ENCODE results near the gene WDFY4. TPM values are rescaled to one million over a fixed set of nuclear protein-coding genes. Genes with fewer than 3 reads are reported as not detected.

Gene WDFY4
- total RNA-seq, 6 experiments from 2014 or later = not detected

DNA sequence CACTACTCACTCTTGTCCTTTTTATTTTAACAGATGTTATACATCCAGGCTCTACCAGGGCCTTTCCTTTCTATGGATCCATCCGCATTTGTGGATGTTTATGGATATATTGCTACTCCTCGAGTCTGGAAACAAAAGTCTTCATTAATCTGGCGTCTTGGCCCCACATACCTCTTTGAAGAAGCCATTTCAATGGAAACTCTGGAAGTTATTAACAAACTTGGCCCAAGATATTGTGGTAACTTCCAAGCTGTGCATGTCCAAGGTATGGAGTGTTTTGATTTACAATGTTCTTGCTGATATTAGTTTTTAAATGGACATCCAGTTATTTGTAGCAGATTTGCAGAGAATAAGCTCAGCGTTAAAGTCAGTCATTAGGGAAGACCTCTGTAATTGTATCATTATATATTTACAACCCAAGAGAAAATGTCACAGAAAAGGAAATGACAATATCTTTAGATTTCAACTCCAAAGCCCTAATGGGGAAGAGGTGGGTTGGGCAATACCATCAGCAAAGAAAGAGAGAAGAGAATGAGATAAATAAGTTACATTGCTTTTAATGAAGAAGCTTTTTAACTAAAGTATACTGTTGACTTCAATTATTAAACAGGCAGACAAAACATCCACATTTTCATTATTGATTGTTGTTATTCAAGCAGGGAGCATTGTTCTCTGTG, 102.1 kb downstream of the WDFY4 start:
- Mint-ChIP-seq H3K27me3 (ENCODE audit: insufficient read depth) (peaks cover 19% of the 10 kb centered on the region), H3K9me3 (no peaks in the 10 kb centered on the region), H3K4me3 (no peak overlapping the region)

DNA sequence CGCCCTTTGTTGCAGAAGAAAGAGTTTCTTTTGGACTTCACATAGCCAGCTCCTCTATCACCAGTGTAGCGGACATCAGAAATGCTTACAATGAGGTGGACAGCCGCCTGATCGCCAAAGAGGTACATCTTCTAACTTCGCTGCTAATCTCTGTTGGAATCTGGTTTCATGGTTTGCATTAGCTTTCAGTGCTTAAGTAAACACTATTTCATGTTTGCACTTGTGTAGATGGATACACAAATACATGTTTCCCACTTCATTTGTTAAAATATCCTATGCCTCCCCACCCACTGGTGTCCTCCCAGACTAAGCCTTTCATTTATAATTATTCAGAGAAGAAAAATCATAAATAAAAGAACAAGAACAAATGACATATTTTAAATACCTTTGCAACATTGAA, 103.9 kb downstream of the WDFY4 start:
- no peak overlapping the region for H3K27ac Mint-ChIP-seq
- peaks cover 13% of the 10 kb centered on the region for H3K4me1 Mint-ChIP-seq (ENCODE audit: low read depth)

More for the DNA sequence above, 102.1 kb downstream of the WDFY4 start:
- no peaks in the 10 kb centered on the region for H3K36me3 Mint-ChIP-seq (ENCODE audit: low read depth)
- DNase-seq = no peak
- H3K27ac Mint-ChIP-seq = no peak overlapping the region
- H3K4me1 Mint-ChIP-seq (ENCODE audit: low read depth) = peaks cover under 1% of the 10 kb centered on the region
- TF ChIP-seq, protein P1, sequence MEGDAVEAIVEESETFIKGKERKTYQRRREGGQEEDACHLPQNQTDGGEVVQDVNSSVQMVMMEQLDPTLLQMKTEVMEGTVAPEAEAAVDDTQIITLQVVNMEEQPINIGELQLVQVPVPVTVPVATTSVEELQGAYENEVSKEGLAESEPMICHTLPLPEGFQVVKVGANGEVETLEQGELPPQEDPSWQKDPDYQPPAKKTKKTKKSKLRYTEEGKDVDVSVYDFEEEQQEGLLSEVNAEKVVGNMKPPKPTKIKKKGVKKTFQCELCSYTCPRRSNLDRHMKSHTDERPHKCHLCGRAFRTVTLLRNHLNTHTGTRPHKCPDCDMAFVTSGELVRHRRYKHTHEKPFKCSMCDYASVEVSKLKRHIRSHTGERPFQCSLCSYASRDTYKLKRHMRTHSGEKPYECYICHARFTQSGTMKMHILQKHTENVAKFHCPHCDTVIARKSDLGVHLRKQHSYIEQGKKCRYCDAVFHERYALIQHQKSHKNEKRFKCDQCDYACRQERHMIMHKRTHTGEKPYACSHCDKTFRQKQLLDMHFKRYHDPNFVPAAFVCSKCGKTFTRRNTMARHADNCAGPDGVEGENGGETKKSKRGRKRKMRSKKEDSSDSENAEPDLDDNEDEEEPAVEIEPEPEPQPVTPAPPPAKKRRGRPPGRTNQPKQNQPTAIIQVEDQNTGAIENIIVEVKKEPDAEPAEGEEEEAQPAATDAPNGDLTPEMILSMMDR (IDR thresholded peaks at IDR 0.05) = no peak

DNA sequence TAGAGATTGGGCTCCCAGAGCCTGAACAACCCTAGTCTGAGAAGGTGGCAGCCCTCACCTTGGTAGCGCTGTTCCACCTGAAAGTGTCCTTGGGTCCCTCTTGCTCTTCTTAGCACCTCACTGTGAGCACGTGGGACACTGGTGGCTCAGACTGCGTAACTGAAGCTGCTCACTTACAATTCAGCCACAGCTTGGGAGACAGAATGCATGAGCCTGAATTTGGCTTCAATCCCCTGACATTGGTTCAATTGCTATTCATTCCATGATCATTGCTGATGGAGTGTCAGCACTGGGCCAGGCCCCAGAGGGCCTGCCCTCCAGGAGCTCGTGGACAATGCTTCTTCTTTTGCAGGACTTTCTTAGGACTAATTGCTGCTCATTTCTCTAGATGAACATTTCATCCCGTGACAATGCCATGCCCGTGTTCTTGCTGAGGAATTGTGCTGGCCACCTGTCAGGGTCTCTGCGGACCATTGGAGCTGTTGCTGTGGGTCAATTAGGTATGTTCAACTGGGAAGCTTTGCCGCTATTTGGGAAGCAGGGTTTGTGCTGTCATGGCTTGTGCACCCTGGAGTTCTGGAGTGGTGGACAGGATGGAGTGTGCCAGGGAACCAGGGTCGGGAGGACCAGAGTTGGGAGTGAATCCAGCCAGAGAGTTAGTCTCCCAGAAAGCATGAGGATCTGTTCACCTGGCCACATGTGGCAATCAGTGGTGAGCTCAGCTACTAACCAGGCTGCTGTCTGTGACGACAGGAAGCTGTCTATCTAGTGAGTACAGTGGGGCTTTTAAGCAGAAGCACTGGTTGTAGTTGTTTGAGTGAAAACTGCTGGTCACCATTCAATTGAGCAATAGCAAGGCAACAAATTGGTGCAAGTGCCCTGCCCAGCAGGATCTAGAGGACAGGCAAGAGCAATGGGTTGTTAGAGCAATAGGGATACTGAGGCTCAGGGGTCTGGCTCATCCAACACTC, 105.1 kb downstream of the WDFY4 start:
- H3K36me3 Mint-ChIP-seq (ENCODE audit: low read depth) = no peaks in the 10 kb centered on the region
- no peak overlapping the region for H3K27ac Mint-ChIP-seq
- peaks cover 13% of the 10 kb centered on the region for H3K4me1 Mint-ChIP-seq (ENCODE audit: low read depth)
- H3K4me3 Mint-ChIP-seq = no peak overlapping the region
- TF ChIP-seq, protein P1 (IDR thresholded peaks at IDR 0.05) = no peak
- DNase-seq = no peak
- H3K9me3 Mint-ChIP-seq = no peaks in the 10 kb centered on the region
- peaks cover 16% of the 10 kb centered on the region for H3K27me3 Mint-ChIP-seq (ENCODE audit: insufficient read depth)

More for the DNA sequence above, 103.9 kb downstream of the WDFY4 start:
- H3K4me3 Mint-ChIP-seq = no peak overlapping the region
- no peak for DNase-seq
- TF ChIP-seq, protein P1 (IDR thresholded peaks at IDR 0.05) = no peak
- H3K27me3 Mint-ChIP-seq (ENCODE audit: insufficient read depth) = peaks cover 16% of the 10 kb centered on the region
- no peaks in the 10 kb centered on the region for H3K36me3 Mint-ChIP-seq (ENCODE audit: low read depth)
- no peaks in the 10 kb centered on the region for H3K9me3 Mint-ChIP-seq

DNA sequence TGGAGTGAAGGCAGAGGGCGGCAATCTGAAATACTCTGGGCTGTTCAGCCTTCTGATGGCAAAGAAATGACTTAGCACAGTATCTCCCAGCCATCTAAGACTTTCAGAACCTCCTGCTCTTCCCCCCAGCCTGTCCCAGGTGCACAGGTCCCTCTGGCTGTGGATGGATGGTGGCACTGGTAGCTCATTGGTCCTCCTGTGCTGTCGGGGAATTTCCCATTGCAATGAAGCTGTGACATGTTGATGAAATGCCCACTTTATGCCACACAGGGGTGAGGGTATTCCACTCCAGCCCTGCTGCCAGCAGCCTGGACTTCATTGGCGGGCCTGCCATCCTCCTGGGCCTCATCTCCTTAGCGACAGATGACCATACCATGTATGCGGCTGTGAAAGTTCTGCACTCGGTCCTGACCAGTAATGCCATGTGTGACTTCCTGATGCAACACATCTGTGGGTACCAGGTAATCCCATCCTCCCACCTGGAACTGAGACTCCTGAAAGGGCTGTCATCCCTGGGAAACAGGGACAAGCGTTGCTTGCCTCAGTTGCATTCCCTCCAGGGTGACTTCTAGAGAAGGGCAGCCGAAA, 105.9 kb downstream of the WDFY4 start:
- Mint-ChIP-seq H3K36me3 (ENCODE audit: low read depth) (no peaks in the 10 kb centered on the region), H3K27ac (no peak overlapping the region), H3K27me3 (ENCODE audit: insufficient read depth) (peaks cover 16% of the 10 kb centered on the region), H3K4me3 (no peak overlapping the region), H3K4me1 (ENCODE audit: low read depth) (peaks cover 13% of the 10 kb centered on the region), H3K9me3 (no peaks in the 10 kb centered on the region)
- DNase-seq = no peak
- TF ChIP-seq, protein P1 (IDR thresholded peaks at IDR 0.05) = no peak

DNA sequence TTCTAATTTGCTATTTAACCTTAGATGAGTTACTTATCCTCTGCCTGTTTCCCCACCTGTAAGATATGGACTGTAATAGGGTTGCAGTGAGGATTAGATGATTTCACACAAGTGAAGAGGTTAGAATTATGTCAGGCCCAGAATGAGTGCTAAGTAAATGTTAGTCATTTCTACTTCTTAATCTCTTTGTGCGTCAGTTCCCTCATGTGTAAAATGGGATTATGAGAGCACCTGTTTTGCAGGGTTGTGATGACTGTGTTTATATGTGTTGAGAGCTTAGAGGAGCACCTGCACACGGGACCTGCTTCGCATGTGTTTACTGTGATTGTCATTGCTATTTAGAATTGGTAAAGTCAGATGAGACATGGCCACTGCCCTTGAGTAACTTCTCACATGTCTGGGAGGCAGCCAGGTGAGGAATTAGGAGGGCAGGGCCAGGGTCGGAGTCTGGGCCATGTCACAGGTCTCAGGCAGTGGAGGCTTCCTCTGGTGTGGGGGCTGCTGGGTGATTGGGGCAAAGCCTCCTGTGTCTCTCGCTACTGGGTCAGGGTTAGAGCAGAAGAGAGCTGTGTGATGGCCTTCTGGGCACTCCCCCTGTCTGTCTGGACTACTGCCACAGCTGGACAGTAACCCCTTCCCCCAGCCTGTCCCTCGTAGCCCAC, 106.7 kb downstream of the WDFY4 start:
- no peak overlapping the region for H3K4me3 Mint-ChIP-seq
- TF ChIP-seq, protein P1 (IDR thresholded peaks at IDR 0.05) = no peak
- H3K27ac Mint-ChIP-seq = no peak overlapping the region
- DNase-seq = no peak
- peaks cover 13% of the 10 kb centered on the region for H3K4me1 Mint-ChIP-seq (ENCODE audit: low read depth)
- H3K9me3 Mint-ChIP-seq = no peaks in the 10 kb centered on the region
- no peaks in the 10 kb centered on the region for H3K36me3 Mint-ChIP-seq (ENCODE audit: low read depth)
- peaks cover 16% of the 10 kb centered on the region for H3K27me3 Mint-ChIP-seq (ENCODE audit: insufficient read depth)
